HG03108 (cell line): Measurements from ENCODE around the gene DMBX1.

ENCODE experiments used
- ATAC-seq: cut with Tn5 transposase; IDR thresholded peaks from one replicate; pipeline ENCODE4 v1.9.1; 2021; ENCODE audit warnings: moderate library complexity; ENCODE audit not compliant: unreplicated experiment

The DMBX1 gene

GRCh38 chr1:46480959-46481646 lies 8.5 kb upstream of the DMBX1 start:
- ATAC-seq, result no peak

- no peak for ATAC-seq
These were observed 7.7 kb upstream of the DMBX1 start for GRCh38 chr1:46481961-46482360.

- ATAC-seq, result no peak
These were observed 6.0 kb upstream of the DMBX1 start for GRCh38 chr1:46483589-46483988.

- ATAC-seq, result no peak
These were observed 4.7 kb upstream of the DMBX1 start for GRCh38 chr1:46484783-46485490.

- no peak for ATAC-seq
These were observed 3.8 kb upstream of the DMBX1 start for GRCh38 chr1:46485564-46486431.

GRCh38 chr1:46486432-46487015 lies 3.1 kb upstream of the DMBX1 start:
- no peak for ATAC-seq

GRCh38 chr1:46487818-46488218 lies 1.8 kb upstream of the DMBX1 start:
- ATAC-seq, result no peak

GRCh38 chr1:46488343-46489168 lies 1.1 kb upstream of the DMBX1 start:
- ATAC-seq, result no peak

- no peak for ATAC-seq
These were observed 433 bp upstream of the DMBX1 start for GRCh38 chr1:46489169-46489637.

- no peak for ATAC-seq
These were observed 695 bp downstream of the DMBX1 start for GRCh38 chr1:46490406-46490655.

GRCh38 chr1:46490656-46491442 lies 1.2 kb downstream of the DMBX1 start:
- ATAC-seq, result no peak

- ATAC-seq, result no peak
These were observed 2.0 kb downstream of the DMBX1 start for GRCh38 chr1:46491443-46492268.

GRCh38 chr1:46492269-46492853 lies 2.7 kb downstream of the DMBX1 start:
- no peak for ATAC-seq

GRCh38 chr1:46492871-46493270 lies 3.2 kb downstream of the DMBX1 start:
- no peak for ATAC-seq

- no peak for ATAC-seq
These were observed 3.8 kb downstream of the DMBX1 start for GRCh38 chr1:46493316-46494032.

GRCh38 chr1:46494910-46495309 lies 5.3 kb downstream of the DMBX1 start:
- ATAC-seq, result no peak

- no peak for ATAC-seq
These were observed 6.1 kb downstream of the DMBX1 start for GRCh38 chr1:46495778-46496177.

GRCh38 chr1:46496505-46496904 lies 6.9 kb downstream of the DMBX1 start:
- ATAC-seq, result no peak
